ENCODE results near the gene RPS4Y1.

The RPS4Y1 gene

DNA sequence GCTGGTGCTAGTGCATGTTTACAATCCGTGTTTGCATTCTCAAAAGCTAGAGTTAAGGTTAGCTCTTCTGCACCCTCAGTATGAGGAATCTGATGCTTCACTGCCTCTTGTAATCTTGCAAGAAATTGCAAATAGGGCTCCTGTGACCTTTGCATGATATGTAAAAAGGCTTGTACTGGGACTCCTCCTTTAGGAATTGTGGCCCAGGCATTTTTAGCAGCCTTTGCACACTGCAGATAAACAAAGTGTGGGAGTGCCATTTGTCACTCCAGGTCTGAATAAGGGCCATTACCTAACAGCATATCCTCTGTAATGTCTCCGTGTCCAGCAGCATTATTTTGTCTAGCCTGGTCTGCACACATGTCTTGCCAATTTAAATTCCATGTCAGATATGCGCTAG, 44.5 kb downstream of the RPS4Y1 start:
- H3K4me1 Mint-ChIP-seq: no peaks in the 10 kb centered on the region
- no peaks in the 10 kb centered on the region for H3K36me3 Mint-ChIP-seq (ENCODE audit: low read depth)
- H3K9me3 Mint-ChIP-seq: no peaks in the 10 kb centered on the region
- TF ChIP-seq, protein P1, sequence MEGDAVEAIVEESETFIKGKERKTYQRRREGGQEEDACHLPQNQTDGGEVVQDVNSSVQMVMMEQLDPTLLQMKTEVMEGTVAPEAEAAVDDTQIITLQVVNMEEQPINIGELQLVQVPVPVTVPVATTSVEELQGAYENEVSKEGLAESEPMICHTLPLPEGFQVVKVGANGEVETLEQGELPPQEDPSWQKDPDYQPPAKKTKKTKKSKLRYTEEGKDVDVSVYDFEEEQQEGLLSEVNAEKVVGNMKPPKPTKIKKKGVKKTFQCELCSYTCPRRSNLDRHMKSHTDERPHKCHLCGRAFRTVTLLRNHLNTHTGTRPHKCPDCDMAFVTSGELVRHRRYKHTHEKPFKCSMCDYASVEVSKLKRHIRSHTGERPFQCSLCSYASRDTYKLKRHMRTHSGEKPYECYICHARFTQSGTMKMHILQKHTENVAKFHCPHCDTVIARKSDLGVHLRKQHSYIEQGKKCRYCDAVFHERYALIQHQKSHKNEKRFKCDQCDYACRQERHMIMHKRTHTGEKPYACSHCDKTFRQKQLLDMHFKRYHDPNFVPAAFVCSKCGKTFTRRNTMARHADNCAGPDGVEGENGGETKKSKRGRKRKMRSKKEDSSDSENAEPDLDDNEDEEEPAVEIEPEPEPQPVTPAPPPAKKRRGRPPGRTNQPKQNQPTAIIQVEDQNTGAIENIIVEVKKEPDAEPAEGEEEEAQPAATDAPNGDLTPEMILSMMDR (IDR thresholded peaks at IDR 0.05; ENCODE audit: unreplicated experiment in 3 of 3): no peak
- H3K27ac Mint-ChIP-seq: no peak overlapping the region
- H3K27me3 Mint-ChIP-seq (ENCODE audit: low read depth): no peaks in the 10 kb centered on the region
- no peak overlapping the region for H3K4me3 Mint-ChIP-seq

DNA sequence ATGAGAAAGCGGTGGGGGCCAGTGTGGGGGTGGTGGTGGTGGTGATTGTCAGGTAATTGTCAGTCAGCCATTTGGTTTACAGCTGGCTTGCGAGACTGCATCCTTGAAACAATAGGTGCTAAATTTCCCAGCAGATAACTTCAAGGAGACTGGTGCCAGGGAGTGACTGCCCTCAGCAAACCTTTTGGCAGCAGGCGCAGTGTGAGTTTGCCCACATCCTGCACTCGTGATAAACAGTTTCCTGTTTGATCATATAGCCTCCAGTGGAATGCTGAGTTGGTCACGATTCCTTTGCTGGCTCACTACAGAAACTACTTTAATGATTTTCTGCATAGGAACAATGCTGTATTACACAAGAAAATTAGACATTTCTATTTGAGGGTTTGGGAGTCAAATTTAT, 46.0 kb downstream of the RPS4Y1 start:
- H3K27me3 Mint-ChIP-seq (ENCODE audit: low read depth): no peaks in the 10 kb centered on the region
- H3K4me3 Mint-ChIP-seq: no peak overlapping the region
- H3K36me3 Mint-ChIP-seq (ENCODE audit: low read depth): no peaks in the 10 kb centered on the region
- no peaks in the 10 kb centered on the region for H3K9me3 Mint-ChIP-seq
- TF ChIP-seq, protein P1 (IDR thresholded peaks at IDR 0.05; ENCODE audit: unreplicated experiment in 3 of 3): no peak
- H3K27ac Mint-ChIP-seq: no peak overlapping the region
- no peaks in the 10 kb centered on the region for H3K4me1 Mint-ChIP-seq

DNA sequence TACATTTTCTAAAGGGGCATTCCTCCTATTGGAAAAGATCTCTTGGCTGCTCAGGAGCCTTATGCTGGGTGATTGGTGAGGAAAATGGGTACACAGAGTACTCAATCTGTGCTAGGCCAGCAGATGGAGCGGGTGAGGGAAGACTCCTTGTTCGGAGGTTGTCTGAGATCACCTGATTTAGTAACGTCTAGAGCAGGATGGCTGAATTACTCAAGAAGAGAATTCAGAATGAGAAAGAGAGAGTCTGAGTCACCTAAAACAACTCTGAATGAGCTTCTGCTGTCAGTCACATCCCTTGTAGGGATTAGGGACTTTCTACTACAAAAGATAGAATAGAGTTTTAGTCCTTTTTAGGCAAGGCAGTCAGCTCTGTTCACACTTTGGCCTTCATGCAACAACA, 46.6 kb downstream of the RPS4Y1 start:
- Mint-ChIP-seq H3K36me3 (ENCODE audit: low read depth) (no peaks in the 10 kb centered on the region), H3K9me3 (no peaks in the 10 kb centered on the region), H3K4me3 (no peak overlapping the region), H3K27ac (no peak overlapping the region), H3K4me1 (no peaks in the 10 kb centered on the region), H3K27me3 (ENCODE audit: low read depth) (no peaks in the 10 kb centered on the region)
- TF ChIP-seq, protein P1 (IDR thresholded peaks at IDR 0.05; ENCODE audit: unreplicated experiment in 3 of 3): no peak

DNA sequence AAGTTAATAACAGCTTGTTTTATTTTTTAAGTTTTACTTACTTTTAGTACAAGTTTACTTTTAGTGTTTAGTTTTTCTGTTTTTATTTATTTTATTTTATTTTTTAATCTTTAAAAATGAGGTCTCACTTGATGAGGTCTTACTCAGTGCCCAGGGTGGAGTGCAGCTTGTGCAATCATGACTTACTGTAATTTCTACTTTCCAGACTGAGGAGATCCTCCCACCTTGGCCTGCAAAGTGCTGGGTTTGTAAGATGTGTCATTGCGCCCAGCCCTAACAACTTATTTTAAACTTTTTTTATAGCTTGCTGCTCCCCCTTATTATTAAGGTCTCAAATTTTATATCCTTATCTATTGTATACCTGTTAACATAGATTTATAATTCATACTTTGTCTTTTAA, 52.1 kb downstream of the RPS4Y1 start:
- no peaks in the 10 kb centered on the region for H3K36me3 Mint-ChIP-seq (ENCODE audit: low read depth)
- no peaks in the 10 kb centered on the region for H3K4me1 Mint-ChIP-seq
- no peak overlapping the region for H3K4me3 Mint-ChIP-seq
- H3K27me3 Mint-ChIP-seq (ENCODE audit: low read depth): no peaks in the 10 kb centered on the region
- TF ChIP-seq, protein P1 (IDR thresholded peaks at IDR 0.05; ENCODE audit: unreplicated experiment in 3 of 3): no peak
- no peak overlapping the region for H3K27ac Mint-ChIP-seq
- no peaks in the 10 kb centered on the region for H3K9me3 Mint-ChIP-seq

DNA sequence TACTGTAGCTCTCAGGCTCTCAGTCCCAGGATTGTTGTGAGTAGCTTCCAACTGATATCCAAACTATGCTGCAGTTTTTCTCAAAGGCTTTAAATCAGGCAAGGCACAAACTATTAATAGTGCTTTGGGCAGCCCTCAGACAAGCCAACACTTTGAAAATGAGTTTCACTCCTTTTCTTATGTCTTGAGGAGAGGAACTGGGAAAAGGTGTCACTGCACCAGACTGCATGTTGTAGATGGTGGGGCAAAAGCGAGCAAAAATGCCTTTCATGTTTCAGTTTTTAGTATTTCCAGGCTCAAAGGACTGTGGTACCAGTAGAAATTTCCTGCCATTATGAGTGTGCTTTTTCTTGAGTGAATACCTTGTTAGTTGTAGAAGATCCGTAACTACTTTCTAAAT, 54.6 kb downstream of the RPS4Y1 start:
- TF ChIP-seq, protein P1 (IDR thresholded peaks at IDR 0.05; ENCODE audit: unreplicated experiment in 3 of 3): no peak
- H3K4me1 Mint-ChIP-seq: no peaks in the 10 kb centered on the region
- H3K27me3 Mint-ChIP-seq (ENCODE audit: low read depth): no peaks in the 10 kb centered on the region
- no peak overlapping the region for H3K27ac Mint-ChIP-seq
- no peaks in the 10 kb centered on the region for H3K9me3 Mint-ChIP-seq
- H3K4me3 Mint-ChIP-seq: no peak overlapping the region
- H3K36me3 Mint-ChIP-seq (ENCODE audit: low read depth): no peaks in the 10 kb centered on the region

DNA sequence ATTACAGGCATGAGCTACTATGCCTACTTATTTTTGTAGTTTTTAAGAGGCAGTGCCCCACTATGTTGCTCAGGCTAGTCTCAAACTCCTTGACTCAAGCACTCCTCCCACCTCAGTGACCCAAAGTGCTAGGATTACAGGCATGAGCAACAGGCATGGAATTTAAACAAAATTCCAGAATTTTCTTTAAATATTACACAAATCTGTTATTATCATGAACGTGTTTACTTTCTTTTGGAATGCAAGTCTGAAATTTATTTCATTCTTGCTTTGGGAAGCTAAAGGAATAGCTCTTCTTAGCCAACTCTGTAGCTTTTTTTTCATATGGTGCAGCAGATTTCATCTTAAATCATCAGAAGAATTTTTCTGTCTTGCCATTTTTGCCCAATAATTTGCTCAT, 66.0 kb downstream of the RPS4Y1 start:
- no peak overlapping the region for H3K4me3 Mint-ChIP-seq
- no peaks in the 10 kb centered on the region for H3K4me1 Mint-ChIP-seq
- no peaks in the 10 kb centered on the region for H3K9me3 Mint-ChIP-seq
- no peak overlapping the region for H3K27ac Mint-ChIP-seq
- TF ChIP-seq, protein P1 (IDR thresholded peaks at IDR 0.05; ENCODE audit: unreplicated experiment in 3 of 3): no peak
- H3K36me3 Mint-ChIP-seq (ENCODE audit: low read depth): no peaks in the 10 kb centered on the region
- no peaks in the 10 kb centered on the region for H3K27me3 Mint-ChIP-seq (ENCODE audit: low read depth)

Data from nephron (organoid).